Brain microvascular endothelial cell (primary cell): Measurements from ENCODE around the gene MALRD1.
A peak's percentile ranks its signal among the peaks of the same experiment; 100 is the strongest.
"Not testable (repeated sequence)": the region's sequence is repeated elsewhere in the genome, so short reads cannot be mapped to it uniquely, and the experiment has no call there.

Source experiments
- DNase-seq: peaks from one replicate; pipeline ENCODE4 v3.0.0-alpha.2; 2020
- H3K27ac ChIP-seq: fragments of 250-450 bp; sonication (Bioruptor Pico); 2 replicates; pipeline ENCODE4 v1.5.1; 2020; ENCODE audit warnings: mild to moderate bottlenecking, moderate library complexity
- H3K27me3 ChIP-seq: fragments of 250-450 bp; sonication (Bioruptor Pico); replicated peaks from 2 replicates; pipeline ENCODE4 v1.5.1; 2020; ENCODE audit warnings: mild to moderate bottlenecking
- H3K36me3 ChIP-seq: fragments of 250-450 bp; sonication (Bioruptor Pico); replicated peaks from 2 replicates; pipeline ENCODE4 v1.5.1; 2020; ENCODE audit warnings: mild to moderate bottlenecking
- H3K4me3 ChIP-seq: 2 replicates; pipeline ENCODE4 v1.5.1; 2011; ENCODE audit warnings: low read depth, mild to moderate bottlenecking, control low read depth, low read length, moderate library complexity
- CTCF ChIP-seq: IDR thresholded peaks from 2 replicates; pipeline ENCODE4 v1.5.1; 2011; ENCODE audit warnings: low read depth, mild to moderate bottlenecking, moderate library complexity, low read length, control low read depth, inconsistent platforms; ENCODE audit errors: missing control alignments
- in situ Hi-C: cut with HindIII; loops from 2 replicates; pipeline ENCODE4 v1.10.0; 2017; ENCODE audit warnings: low sequenced_read_pairs, low pct_ligation_motif_present

MALRD1 gene

DNA sequence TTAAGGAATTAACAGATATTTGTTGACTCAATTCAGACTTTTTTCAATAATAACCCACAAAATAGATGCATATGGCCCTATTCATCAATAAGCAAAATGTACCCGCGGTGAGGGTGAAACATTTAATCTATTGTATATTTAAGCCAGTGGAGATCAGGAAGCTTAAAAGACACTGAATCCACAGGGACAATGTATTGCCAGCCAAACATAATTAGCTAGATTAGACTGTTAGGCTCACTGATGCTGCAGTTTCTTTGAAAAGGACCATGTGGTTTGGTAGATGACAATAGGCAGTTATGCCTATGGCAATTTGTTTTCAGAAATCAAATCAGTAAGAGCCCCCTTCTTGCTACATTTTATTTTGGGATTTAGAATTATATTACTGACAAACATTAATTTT lies 680.4 kb downstream of the MALRD1 start:
- H3K27me3 ChIP-seq: no peaks in the 10 kb centered on the region
- no peak overlapping the region for H3K4me3 ChIP-seq
- in situ Hi-C loops: no loop called here
- H3K36me3 ChIP-seq: no peaks in the 10 kb centered on the region
- no peak for DNase-seq
- TF ChIP-seq CTCF: no peak
- no peak overlapping the region for H3K27ac ChIP-seq

GRCh38 chr10:19730167-19730906 lies 681.7 kb downstream of the MALRD1 start:
- Histone ChIP-seq H3K27me3 (no peaks in the 10 kb centered on the region), H3K4me3 (no peak overlapping the region), H3K27ac (peak overlapping the region; percentile 44), H3K36me3 (no peaks in the 10 kb centered on the region)
- no peak for TF ChIP-seq CTCF
- DNase-seq: peak; percentile 72
- in situ Hi-C loops: no loop called here

- Histone ChIP-seq H3K36me3 (no peaks in the 10 kb centered on the region), H3K4me3 (no peak overlapping the region), H3K27me3 (no peaks in the 10 kb centered on the region), H3K27ac (peak overlapping the region; percentile 44)
- in situ Hi-C loops: no loop called here
- no peak for TF ChIP-seq CTCF
- DNase-seq: no peak
Observed at GRCh38 chr10:19730907-19731217, 682.3 kb downstream of the MALRD1 start.

GRCh38 chr10:19731560-19731959 lies 683.0 kb downstream of the MALRD1 start:
- Histone ChIP-seq H3K4me3 (no peak overlapping the region), H3K36me3 (no peaks in the 10 kb centered on the region), H3K27ac (no peak overlapping the region), H3K27me3 (no peaks in the 10 kb centered on the region)
- TF ChIP-seq CTCF: no peak
- in situ Hi-C loops: no loop called here
- no peak for DNase-seq

DNA sequence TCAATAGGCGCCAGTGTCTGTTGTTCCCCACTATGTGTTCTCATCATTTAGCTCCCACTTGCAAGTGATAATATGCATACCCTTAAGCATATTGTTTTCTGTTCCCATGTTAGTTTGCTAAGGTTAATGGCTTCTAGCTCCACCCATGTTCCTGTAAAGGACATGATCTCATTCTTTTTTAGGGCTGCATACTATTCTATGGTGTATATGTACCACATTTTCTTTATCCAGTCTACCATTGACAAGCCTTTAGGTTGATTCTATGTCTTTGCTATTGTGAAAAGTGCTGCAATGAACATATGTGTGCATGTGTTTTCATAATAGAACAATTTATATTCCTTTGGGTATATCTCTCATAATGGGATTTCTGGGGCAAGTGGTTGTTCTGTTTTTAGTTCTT lies 689.8 kb downstream of the MALRD1 start:
- TF ChIP-seq CTCF: no peak
- no peak for DNase-seq
- Histone ChIP-seq H3K4me3 (no peak overlapping the region), H3K27ac (no peak overlapping the region), H3K36me3 (no peaks in the 10 kb centered on the region), H3K27me3 (no peaks in the 10 kb centered on the region)
- in situ Hi-C loops: no loop called here

GRCh38 chr10:19739232-19739631 lies 690.6 kb downstream of the MALRD1 start:
- in situ Hi-C loops, H3K36me3 ChIP-seq, DNase-seq, H3K4me3 ChIP-seq, H3K27ac ChIP-seq, H3K27me3 ChIP-seq: not testable (repeated sequence)

GRCh38 chr10:19742144-19742543 lies 693.5 kb downstream of the MALRD1 start:
- in situ Hi-C loops, H3K36me3 ChIP-seq, DNase-seq, H3K27ac ChIP-seq, H3K4me3 ChIP-seq, H3K27me3 ChIP-seq: not testable (repeated sequence)
